Spleen (tissue), 7 donors: ENCODE measurements around the gene MORF4L2.

Source experiments
- CTCF ChIP-seq, 11 experiments: fragments of 200-600 bp in 7 of 11; fragments of 450-650 bp in 4 of 11; sonication (generic) in 4 of 11; IDR thresholded peaks in 8 of 11; conservative IDR thresholded peaks in 3 of 11; 1 replicate in 7 of 11; 2 replicates in 4 of 11; pipeline versions ENCODE4 v1.4.0 to v1.8.0; 2016 to 2021; ENCODE audit warnings: antibody characterized with exemption in 11 of 11, inconsistent platforms in 4 of 11, mild to moderate bottlenecking in 1 of 11
- POLR2AphosphoS5 ChIP-seq, 3 donors: sonication (generic); formaldehyde crosslinking; IDR thresholded peaks; one replicate each; pipeline ENCODE4 v1.5.1; 2017; ENCODE audit warnings: antibody characterized with exemption in 3 of 3
- donor health status: DM: no; HTN: no; CAD: no; lungs with moderate emphysema.
- donor health status: DM: no; HTN: no; CAD: no.
- donor health status: DM: no; HTN: no; CAD: no.

DNA sequence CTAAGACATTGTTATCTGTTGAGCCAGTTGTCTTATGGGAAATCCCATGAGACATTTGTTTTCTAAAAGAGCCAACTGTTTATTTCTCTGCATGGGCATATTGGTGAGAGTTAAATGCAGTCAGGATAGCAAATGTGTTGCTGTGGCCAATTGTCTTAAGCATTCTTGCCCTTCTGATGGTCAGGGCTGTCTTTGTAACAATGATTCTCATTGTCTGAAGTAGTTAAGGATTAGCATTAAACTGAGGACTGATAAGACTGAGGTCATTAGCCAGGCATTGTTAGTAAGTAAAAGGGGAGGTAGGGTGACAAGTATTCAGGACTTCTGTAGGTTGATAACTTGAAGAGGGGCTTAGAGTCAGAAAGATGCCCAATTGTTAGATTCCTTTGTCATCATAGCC is 11.2 kb upstream of the MORF4L2 start:
- no peak for TF ChIP-seq CTCF (IDR thresholded peaks at IDR 0.05 in 8 of 11, conservative IDR thresholded peaks at IDR 0.05 in 3 of 11)
- no peak for TF ChIP-seq POLR2AphosphoS5 (IDR thresholded peaks at IDR 0.05)
